ENCODE data around the gene MTMR11.
A peak's percentile ranks its signal among the peaks of the same experiment; 100 is the strongest.
"Not testable (repeated sequence)": the region's sequence is repeated elsewhere in the genome, so short reads cannot be mapped to it uniquely, and the experiment has no call there.

MTMR11 gene

GRCh38 chr1:149949911-149950310, 13.2 kb upstream of the MTMR11 start:
- DNase-seq (ENCODE audit: low spot score) = no peak
- Histone ChIP-seq H3K27ac (no peak overlapping the region), H3K4me3 (no peak overlapping the region)
- no peak for TF ChIP-seq CTCF (IDR thresholded peaks at IDR 0.05)

- no peak for TF ChIP-seq CTCF (IDR thresholded peaks at IDR 0.05)
- no peak for DNase-seq (ENCODE audit: low spot score)
- H3K27ac ChIP-seq = no peak overlapping the region
- no peak overlapping the region for H3K4me3 ChIP-seq
These were observed 8.5 kb upstream of the MTMR11 start for GRCh38 chr1:149945206-149945605.

GRCh38 chr1:149942885-149943284, 6.2 kb upstream of the MTMR11 start:
- H3K27ac ChIP-seq = peak overlapping the region in 1 of 2 donors; percentile 37
- DNase-seq (ENCODE audit: low spot score) = no peak
- H3K4me3 ChIP-seq = no peak overlapping the region
- TF ChIP-seq CTCF (IDR thresholded peaks at IDR 0.05) = no peak

GRCh38 chr1:149942207-149942606, 5.5 kb upstream of the MTMR11 start:
- TF ChIP-seq CTCF (IDR thresholded peaks at IDR 0.05) = no peak
- Histone ChIP-seq H3K27ac (no peak overlapping the region), H3K4me3 (no peak overlapping the region)
- no peak for DNase-seq (ENCODE audit: low spot score)

GRCh38 chr1:149940427-149940826, 3.7 kb upstream of the MTMR11 start:
- Histone ChIP-seq H3K27ac (peak overlapping the region in 1 of 2 donors; percentile 16), H3K4me3 (no peak overlapping the region)
- TF ChIP-seq CTCF (IDR thresholded peaks at IDR 0.05) = no peak
- no peak for DNase-seq (ENCODE audit: low spot score)

- peak overlapping the region; percentile 55 for H3K4me3 ChIP-seq
- DNase-seq (ENCODE audit: low spot score) = not testable (repeated sequence)
- H3K27ac ChIP-seq = peak overlapping the region; percentile 81 to 92
These were observed 2.0 kb upstream of the MTMR11 start for GRCh38 chr1:149938668-149939003.

GRCh38 chr1:149937759-149938158, 1.1 kb upstream of the MTMR11 start:
- DNase-seq (ENCODE audit: low spot score) = no peak
- no peak for TF ChIP-seq CTCF (IDR thresholded peaks at IDR 0.05)
- Histone ChIP-seq H3K4me3 (peak overlapping the region; percentile 17), H3K27ac (peak overlapping the region; percentile 81 to 92)

Data from coronary artery (tissue), 2 donors.